NOMO-1 (cell line): ENCODE data around the gene CCT3.
"Not testable (repeated sequence)": the region's sequence is repeated elsewhere in the genome, so short reads cannot be mapped to it uniquely, and the experiment has no call there.

Experiments
- DNase-seq, 2 experiments: peaks; one replicate each; lab custom pipeline; 2025; ENCODE audit not compliant: unreplicated experiment in 2 of 2; lab: John Stamatoyannopoulos, UW

CCT3 gene

DNA sequence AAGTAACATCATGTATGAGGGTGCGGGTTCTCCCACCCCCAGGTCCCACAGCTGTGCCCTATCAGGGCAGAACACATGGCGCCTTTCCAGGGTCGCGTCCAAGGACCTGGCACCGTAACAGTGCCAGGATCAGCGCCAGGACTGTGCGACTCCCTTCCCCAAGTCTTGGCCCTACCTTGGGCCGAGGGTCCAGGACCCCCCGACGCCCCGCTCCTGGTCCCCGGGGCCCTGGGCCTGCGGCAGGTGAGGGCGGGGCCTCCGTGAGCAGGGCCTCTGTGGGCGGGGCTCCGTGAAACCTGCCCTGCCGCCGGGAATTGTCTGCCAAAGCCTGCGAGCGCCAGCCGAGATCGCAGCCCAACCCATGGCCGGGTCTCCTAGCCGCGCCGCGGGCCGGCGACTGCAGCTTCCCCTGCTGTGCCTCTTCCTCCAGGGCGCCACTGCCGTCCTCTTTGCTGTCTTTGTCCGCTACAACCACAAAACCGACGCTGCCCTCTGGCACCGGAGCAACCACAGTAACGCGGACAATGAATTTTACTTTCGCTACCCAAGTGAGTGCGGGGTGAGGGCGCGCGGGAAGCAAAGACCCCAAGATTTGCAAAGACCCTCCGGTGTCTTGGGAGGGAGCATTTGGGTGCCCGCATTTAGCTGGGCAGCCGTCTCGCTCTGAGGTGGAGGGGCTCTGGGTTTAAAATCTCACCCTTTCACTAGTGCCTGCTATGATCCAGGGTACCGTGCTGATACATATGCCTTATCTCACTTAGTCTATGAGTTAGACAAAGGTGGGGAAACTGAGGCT lies 31.0 kb upstream of the CCT3 start, which contains the start of gene RHBG:
RHBG (plus strand) TSS at position 323 of the 796 bp plus-strand sequence; CDS start at position 362, 39 bp downstream.
- DNase-seq, result peak; percentile 38 to 40

DNA sequence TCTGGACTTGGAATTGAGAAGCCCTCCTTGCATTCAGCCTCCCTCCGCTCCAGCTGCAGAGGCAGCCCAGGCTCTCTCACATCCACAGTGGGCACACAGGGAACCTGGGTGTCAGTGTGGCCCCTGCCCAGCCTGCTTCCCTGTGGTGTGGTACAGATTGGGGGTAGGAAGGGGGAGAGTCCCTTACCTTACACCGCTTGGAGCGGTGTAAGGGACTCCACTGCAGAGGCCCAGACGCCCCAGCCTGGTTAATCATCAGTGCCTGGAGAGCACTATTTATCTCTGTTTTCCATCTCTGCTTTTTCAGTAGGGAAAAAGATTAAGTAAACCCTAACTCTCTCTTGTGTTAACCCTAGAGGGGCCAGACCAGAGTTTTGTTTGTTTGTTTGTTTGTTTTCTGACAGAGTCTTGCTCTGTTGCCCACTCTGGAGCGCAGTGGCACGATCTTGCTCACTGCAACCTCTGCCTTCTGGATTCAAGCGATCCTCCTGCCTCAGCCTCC lies 30.1 kb upstream of the CCT3 start:
- DNase-seq, result no peak

DNA sequence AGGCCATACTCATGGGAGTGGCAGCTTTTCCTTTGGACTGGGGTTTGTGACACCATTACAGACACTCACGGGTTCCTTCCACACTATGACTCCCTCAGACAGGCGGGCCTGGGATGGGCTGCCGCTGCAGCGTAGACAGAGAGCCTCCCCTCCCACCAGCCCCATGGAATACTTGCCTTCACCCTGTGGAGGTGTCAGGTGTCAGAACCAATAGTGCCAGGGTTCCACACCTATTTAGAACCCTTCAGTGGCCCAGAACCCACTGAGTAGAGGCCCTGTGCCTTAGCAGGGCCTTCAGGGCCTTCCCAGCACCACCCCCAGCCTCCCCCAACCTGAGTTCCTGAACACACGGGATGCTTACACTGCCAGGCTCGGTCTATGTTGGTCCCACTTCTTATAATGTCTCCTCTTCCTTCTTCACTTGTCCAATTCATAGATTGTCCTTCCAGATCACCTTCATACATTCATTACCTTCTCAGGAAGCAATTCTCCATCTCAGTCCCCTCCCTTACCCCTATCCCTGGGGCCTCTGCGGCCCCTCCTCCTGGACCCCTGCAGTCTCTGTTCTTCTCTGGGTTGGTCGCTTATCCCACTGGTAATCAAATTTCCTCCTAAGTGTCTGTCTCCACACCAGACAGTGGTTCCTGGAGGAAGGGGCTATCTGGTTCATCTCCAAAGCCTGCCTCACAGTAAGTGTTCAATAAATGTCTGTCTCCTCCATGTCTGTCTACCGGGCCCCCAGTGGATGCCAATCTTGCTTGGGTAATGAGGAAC lies 29.5 kb upstream of the CCT3 start:
- DNase-seq, result no peak

DNA sequence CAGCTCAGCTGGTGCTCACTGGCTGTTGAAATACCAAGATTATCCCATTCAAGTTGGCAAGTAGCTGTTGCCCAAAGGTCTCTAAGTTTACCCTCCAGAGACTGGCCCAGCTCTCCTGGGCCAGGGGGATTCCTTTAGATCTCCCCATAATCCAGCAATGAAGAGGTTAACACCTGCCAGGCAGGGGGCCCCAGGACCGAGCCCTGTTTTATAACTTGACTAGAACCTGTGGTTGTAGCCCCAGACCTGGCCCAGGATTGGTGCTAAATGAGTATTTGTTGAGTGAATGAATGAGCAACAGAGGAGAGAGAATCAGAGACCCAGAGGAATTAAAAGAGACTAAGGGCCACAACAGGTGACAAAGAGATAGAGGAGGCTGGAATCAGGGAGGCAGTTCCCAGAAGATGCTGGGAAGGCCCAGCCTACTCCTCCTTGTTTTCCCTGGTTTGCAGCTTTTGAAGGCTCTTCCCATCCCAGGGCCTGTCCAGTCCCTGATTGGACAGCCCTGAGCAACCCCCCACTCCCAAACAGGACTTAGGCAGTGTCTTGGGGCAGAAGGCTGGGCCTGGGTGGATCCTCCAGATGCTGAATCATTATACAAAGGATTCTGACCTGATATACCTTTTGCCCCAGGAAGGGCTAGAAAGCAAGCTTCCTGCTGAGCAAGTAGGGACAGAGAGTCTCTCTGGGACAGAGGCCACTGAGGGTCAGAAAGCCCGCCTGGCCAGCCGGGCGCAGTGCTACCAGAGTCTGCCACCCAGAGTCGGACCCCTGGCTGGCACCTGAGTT lies 28.5 kb upstream of the CCT3 start:
- DNase-seq, result no peak

DNA sequence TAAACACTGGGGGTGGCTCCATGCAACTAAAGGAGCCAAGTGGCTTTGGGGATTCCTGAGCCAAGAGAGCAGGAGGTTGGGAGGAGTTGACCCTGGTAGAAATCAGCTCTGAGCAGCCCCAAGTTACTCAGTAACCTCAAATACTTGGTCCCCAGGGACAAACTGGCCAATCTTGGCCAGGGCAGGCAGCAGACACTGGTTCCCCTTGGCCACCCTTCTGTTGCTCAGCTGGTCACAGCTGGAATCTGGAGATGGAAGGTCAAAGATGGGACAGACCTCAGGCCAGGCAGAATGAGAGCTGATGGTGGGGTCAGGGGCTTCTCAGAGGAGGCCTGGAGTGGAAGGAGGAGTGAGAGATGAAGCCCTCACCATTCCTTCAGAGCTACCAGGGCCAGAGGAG lies 27.7 kb upstream of the CCT3 start:
- no peak for DNase-seq

DNA sequence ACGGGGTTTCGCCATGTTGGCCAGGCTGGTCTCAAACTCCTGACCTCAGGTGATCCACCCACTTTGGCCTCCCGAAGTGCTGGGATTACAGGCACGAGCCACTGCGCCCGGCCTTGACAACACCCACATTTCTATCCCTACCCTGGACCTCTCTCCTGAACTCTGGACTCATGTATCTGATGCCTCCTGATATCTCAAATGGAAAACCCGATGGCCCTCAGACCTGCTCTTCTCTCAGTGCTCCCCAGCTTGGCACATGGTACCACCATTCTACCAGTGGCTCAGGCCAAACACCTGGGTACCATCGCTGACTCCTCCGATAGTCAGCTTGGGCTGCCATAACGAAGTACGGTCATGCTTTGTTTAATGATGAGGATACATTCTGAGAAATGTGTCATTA lies 22.4 kb upstream of the CCT3 start:
- no peak for DNase-seq

DNA sequence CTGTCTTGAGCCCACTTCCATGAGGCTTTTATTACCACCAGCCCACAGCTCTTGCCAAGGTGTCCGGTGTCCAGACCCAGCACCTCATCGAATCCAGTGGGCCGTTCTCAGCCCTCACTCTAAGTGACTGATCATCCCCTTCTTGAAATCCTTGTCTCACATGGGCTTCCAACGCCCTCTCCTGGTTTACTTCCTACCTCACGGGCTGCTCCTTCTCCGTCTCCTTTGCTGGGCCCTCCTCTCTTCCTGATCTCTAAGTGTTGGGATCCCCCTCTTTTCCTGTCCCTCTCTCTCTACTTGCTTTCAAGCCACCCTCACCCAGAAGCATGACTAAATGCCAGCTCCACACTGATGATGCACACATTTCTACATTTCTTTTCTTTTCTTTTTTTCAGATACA lies 21.9 kb upstream of the CCT3 start:
- DNase-seq, result no peak

DNA sequence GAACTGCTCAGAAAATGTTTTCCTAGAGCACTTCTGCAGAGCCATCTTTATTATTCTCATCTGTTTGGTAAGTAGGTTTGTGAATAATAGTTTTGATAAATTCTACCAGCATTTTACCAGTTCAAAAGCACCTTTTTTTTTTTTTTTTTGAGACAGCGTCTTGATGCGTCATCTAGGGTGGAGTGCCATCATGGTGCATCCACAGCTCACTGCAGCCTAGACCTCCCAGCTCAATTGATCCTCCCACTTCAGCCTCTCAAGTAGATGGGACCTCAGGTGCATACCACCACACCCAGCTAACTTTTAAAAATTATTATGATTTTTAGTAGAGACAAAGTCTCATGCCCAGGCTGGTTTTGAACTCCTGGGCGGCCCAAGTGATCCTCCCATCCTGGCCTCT lies 21.2 kb upstream of the CCT3 start:
- DNase-seq, result no peak

DNA sequence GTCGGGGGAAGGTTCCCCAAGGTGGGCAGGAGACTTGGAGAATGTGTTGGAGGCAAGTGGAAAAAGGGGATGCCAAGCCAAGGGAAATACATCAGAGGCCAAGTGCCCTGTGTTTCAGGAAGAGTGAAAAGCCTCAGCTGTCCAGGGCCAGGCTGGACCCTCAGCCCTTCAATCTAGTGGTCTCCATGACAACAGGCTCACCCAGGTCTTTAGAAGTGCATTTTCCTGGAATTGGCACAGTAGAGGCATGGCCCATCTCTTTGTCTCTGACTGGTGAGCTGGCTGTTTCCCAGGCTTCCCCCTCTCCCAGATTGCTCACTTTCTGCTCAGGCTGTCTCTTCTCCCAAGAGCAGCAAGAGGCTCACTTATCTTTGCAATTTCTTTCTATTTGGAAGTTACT lies 20.5 kb upstream of the CCT3 start:
- no peak for DNase-seq

DNA sequence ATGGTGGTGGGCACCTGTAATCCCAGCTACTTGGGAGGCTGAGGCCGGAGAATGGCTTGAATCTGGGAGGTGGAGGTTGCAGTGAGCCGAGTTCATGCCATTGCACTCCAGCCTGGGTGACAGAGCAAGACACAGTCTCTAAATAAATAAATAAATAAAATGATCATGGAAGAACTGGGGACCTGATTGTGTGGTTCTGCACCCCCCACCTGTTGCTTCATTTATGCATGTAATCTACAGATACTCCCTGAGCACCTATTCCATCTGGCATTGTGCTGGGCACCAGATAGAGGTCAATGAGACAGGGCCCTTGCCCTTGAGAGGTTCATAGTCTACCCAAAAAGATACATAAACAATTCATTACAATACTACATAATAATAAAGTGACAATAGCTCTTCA lies 19.9 kb upstream of the CCT3 start:
- no peak for DNase-seq

DNA sequence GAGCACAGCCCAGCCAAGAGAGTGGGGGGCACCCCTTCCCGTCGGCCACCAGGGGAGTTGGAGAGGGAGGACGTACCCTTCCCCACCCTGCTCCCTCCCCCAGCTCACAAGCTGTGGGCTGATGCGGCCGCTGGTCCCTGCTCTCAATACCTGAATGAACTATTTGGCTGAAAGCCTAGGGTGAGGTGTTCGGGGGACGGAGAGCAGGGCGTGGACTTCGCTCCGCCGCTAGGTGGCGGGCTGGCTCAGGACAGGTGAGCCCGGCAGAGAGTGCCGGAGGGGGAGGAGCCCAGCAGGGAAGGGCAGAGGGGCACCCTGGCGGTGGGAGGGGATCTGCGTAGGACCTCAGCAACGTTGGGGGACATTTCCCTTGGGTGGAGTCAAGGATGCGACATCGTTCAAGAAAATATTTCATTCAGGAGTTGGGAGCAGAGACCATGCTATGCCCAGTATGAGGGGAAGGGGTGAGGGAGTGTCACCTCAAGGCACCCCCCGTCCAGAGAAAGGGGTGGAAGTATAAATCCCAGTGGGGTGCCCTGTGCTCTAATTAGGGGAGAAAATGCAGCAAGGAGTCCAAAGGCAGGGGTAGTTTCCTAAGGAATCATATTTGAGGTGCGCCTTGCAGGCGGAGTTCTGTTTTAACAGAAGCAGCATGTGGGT lies 18.9 kb upstream of the CCT3 start:
- DNase-seq, result no peak

DNA sequence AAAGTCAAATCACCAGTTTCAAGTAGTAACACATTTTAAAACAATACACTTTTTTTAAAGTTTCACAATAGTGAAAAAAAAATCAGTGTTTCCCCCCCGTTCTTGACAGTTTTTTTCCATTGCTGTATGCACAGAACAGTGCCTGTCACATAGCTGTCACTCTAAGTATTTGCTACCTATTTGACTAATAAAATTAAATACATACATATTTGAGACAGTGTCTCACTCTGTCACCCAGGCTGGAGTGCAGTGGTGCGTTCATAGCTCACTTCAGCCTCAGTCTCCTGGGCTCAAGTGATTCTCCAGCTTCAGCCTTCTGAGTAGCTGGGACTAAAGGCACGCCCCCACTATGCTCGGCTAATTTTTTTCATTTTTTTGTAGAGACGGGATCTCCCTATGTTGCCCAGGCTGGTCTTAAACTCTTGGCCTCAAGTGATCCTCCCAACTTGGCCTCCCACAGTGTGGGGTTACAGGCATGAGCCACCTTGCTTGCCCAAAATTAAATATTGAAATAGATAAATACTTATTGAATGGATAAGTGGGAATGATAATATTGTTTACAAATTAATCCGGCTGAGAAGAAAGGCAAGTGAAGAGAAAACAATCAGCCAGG lies 18.3 kb upstream of the CCT3 start:
- DNase-seq, result no peak

DNA sequence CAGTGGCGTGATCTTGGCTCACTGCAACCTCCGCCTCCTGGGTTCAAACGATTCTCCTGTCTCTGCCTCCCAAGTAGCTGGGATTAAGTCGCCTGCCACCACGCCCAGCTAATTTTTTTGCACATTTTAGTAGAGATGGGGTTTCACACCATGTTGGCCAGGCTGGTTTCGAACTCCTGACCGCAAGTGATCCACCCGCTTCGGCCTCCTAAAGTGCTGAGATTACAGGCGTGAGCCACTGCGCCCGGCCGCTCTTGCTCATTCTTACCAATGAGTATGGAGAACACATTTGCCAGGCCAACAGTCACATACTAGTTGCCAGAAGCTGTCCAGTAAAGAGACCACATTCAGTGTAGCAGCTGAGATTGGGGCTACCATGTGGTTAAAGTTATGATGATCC lies 14.4 kb upstream of the CCT3 start:
- DNase-seq, result not testable (repeated sequence)

DNA sequence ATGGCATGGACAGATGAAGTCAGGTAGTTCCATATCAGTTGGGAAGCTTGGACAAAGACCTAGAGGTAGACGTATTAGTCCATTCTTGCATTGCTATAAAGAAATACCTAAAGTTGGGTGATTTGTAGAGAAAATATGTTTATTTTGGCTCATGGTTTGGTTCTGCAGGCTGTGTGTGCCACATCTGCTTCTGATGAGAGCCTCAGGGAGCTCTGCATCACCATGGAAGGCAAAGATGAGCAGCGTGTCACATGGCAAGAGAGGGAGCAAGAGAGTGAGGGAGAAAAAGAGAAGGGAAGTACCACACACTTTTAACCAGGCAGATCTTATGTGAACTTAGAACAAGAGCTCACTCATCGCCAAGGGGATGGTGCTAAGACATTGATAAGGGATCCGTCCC lies 9.2 kb upstream of the CCT3 start:
- no peak for DNase-seq

DNA sequence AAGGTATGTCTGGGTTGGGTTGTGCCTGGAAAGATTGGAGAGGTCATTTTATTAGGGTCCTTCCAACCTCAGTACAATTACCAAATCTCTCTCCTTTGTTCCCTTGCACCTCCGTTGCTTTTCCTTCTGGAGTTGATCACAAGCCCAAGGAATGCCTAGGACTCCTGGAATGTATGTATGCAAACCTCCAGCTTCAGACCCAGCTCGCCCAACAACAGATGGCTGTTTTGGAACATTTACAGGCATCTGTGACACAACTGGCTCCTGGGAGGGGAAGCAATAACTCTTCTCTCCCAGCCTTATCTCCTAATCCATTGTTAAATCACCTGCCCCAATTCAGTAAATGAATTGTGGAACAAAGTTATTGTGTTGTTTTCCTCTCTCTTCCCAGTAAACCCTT lies 8.5 kb upstream of the CCT3 start:
- no peak for DNase-seq

DNA sequence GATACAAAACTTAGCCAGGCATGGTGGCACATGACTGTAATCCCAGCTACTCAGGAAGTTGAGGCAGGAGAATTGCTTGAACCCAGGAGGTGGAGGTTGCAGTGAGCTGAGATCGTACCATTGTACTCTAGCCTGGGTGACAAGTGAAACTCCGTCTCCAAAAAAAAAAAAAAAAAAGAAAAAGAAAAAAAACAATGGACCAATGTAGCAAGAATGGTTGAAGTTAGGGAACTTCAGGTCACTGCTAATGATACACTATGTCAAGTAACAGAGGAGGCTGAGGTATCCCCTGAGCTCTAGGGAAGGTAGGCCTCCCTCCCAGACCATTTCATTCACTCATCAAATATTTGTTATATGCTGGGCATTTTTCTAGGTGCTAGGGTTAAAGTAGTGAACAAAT lies 7.9 kb upstream of the CCT3 start:
- DNase-seq, result not testable (repeated sequence)

DNA sequence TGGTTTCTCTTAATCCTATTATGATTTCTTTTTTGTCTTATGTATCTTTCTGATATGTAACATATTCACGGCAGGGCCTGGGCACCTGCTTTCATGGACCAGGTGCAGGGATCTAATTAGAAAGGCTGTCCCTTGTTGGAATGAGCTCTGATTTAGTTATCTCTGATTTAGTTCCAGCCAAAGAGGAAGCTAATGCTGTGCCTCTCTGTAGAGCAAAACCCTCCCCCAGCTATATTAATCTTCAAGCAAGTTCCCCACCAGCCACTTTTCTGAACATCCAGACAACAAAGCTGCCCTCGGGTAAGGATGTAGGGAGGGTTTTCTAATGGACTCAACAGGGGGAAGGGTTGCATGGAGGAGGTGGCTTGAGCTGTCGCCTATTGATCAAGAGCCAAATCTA lies 6.3 kb upstream of the CCT3 start:
- no peak for DNase-seq

DNA sequence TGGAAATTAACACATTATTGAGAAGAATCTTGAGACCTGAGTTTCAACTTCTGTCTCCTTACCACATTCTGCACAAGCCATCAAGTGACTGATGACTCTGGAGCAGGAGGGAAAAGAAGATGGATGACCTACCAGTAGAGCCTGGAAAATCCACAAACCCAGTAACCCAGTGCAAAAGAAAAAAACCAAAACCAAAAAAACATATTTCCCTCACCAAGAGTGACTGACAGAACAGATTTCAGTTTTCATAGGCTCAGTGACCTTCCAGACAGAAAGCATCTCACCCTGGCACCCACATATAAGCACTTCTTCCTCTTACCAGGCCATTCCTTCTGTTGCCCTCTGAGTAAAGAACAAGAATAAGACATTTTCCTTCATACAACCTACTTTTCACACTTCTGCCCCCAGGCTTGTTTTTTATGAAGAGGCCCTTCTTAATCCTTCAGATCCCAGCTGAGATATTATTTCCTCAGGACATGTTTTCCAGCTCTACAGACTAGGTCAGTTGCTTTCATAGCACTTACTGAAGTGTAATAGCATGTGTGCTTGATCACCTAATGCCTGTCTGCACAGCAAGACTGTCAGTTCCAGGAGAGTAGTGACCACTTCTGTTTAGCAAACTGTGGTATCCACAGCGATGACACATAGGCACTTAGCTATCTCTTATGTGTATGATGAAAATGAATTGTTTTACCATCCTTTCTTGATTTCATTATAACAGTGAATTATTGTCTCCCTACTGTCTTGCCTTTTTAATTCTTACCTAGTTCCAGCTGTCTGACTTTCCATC lies 4.3 kb upstream of the CCT3 start:
- DNase-seq, result no peak

DNA sequence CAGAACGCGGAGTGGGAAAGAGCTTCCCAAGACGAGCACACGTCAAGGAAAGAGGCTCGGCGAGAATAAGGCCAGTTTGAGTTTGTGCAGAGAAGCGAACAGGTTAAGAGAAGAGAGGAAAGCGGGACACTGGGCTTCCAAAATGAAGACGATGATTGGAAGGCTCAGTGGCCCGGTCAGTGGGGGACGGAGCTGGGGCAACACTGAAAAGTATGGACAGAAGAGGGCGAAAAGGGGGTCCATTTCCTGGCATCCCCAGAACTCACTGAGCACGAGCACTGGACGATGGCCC lies 258 bp downstream of the CCT3 start:
- no peak for DNase-seq
